HFFc6 (cell line): ENCODE measurements around the gene FGF22. TPM values are rescaled to one million over a fixed set of nuclear protein-coding genes. Genes with fewer than 3 reads are reported as not detected.

Experiments used
- DNase-seq: peaks from one replicate; pipeline ENCODE4 v3.0.0-alpha.2; 2018
- H3K27ac Mint-ChIP-seq: 2 replicates; pipeline ENCODE4 v1.8.0; 2020; ENCODE audit warnings: mild to moderate bottlenecking, mixed read lengths
- H3K27me3 Mint-ChIP-seq: 2 replicates; pipeline ENCODE4 v1.8.0; 2021; ENCODE audit warnings: mild to moderate bottlenecking, moderate library complexity, mixed read lengths; ENCODE audit not compliant: insufficient read depth
- H3K36me3 Mint-ChIP-seq: 2 replicates; pipeline ENCODE4 v1.8.0; 2021; ENCODE audit warnings: low read depth, mixed read lengths
- H3K4me1 Mint-ChIP-seq: 2 replicates; pipeline ENCODE4 v1.8.0; 2020; ENCODE audit warnings: low read depth, mixed read lengths
- H3K4me3 Mint-ChIP-seq: 2 replicates; pipeline ENCODE4 v1.8.0; 2020; ENCODE audit warnings: mild to moderate bottlenecking, moderate library complexity, mixed read lengths
- H3K9me3 Mint-ChIP-seq: 2 replicates; pipeline ENCODE4 v1.8.0; 2020; ENCODE audit warnings: mild to moderate bottlenecking, mixed read lengths
- total RNA-seq, 6 experiments: library from RNA; stranded (reverse); fragmentation: NEBNext Ultra II Directional; extraction: Animal tissue kit (Norgen Biotek cat#: 25700); gene quantifications; 2 replicates in 1 of 6; 3 replicates in 5 of 6; pipeline ENCODE4 v1.2.3, GENCODE V29; 2021
- TF ChIP-seq, protein P1 (sequence below): fragments of 200-600 bp; sonication (generic); IDR thresholded peaks from 2 replicates; pipeline ENCODE4 v1.5.0; 2021; ENCODE audit warnings: antibody characterized with exemption, mild to moderate bottlenecking

Gene FGF22
- total RNA-seq, 6 experiments from 2014 or later: 0.17 to 0.18 TPM; not detected in 4

DNA sequence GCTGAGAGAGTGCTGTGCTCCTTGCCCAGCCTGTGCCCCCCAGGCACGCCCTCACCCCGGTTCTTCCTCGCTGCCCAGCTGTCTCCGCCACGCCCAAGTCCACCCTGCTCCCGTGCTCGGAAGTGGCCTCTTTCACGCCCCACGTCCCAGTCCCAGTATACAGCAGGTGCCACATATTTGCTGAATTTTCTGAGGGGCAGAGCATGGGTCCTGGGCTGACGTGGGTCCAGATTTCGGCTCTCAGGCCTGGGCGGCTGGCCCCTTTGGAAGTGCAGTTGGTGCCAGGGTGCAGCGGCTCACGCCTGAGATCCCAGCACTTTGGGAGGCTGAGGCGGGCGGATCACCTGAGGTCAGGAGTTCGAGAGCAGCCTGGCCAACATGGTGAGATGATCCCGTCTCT, 46.6 kb upstream of the FGF22 start:
- H3K27ac Mint-ChIP-seq: no peak overlapping the region
- no peaks in the 10 kb centered on the region for H3K36me3 Mint-ChIP-seq
- DNase-seq: no peak
- no peak overlapping the region for H3K4me3 Mint-ChIP-seq
- peaks cover 12% of the 10 kb centered on the region for H3K27me3 Mint-ChIP-seq
- no peaks in the 10 kb centered on the region for H3K9me3 Mint-ChIP-seq
- H3K4me1 Mint-ChIP-seq: peaks cover 2% of the 10 kb centered on the region; the same call in 1 of the 2 replicates
- TF ChIP-seq, protein P1, sequence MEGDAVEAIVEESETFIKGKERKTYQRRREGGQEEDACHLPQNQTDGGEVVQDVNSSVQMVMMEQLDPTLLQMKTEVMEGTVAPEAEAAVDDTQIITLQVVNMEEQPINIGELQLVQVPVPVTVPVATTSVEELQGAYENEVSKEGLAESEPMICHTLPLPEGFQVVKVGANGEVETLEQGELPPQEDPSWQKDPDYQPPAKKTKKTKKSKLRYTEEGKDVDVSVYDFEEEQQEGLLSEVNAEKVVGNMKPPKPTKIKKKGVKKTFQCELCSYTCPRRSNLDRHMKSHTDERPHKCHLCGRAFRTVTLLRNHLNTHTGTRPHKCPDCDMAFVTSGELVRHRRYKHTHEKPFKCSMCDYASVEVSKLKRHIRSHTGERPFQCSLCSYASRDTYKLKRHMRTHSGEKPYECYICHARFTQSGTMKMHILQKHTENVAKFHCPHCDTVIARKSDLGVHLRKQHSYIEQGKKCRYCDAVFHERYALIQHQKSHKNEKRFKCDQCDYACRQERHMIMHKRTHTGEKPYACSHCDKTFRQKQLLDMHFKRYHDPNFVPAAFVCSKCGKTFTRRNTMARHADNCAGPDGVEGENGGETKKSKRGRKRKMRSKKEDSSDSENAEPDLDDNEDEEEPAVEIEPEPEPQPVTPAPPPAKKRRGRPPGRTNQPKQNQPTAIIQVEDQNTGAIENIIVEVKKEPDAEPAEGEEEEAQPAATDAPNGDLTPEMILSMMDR: no peak

DNA sequence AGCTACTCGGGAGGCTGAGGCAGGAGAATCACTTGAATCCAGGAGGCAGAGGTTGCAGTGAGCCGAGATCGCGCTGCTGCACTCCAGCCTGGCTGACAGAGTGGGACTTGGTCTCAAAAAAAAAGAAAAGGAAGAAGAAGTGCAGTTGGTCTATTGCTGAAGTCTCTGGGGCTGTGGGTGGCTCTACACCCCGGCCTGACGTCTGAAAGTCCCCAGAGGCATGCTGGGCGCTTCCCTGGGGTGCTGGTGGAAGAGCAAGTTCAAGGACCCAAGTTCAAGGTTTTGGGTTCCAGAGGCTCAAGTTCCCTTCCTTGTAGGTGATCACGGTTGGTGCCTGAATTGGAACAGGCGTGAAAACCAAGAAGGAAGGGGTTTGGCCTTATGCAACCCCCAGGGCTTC, 46.2 kb upstream of the FGF22 start:
- Mint-ChIP-seq H3K36me3 (no peaks in the 10 kb centered on the region), H3K9me3 (no peaks in the 10 kb centered on the region), H3K4me3 (no peak overlapping the region), H3K27ac (no peak overlapping the region), H3K27me3 (peaks cover 12% of the 10 kb centered on the region), H3K4me1 (no peaks in the 10 kb centered on the region)
- DNase-seq: no peak
- TF ChIP-seq, protein P1: no peak

DNA sequence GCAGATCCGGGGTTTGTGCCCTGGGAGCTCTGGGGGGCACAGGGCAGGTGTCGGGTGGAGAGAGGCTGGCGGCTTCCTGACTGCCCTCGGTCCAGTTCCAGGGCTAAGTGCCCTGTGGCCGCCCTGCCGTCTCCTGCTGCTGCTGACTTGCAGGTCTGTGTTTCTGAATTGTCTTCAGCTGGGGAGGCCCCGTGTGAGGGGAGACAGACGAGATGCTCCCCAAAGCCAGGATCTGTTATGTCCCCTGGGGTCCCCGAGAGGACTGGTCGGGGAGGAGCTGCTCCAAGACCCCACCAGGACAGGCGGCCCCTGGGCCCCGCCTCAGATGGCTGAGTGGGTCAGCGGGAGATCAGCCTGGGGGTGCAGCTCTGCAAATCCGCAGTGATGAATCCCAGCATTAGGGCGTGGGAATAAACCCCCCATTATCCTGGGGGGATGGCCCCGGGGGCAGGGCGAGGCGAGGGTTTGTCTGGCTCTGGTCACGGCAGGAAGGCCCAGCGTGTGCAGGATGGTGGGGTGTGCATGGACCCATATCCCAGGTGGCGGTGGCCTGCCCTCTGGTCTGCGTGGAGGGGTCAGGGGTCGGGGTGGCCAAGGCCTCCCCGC, 45.3 kb upstream of the FGF22 start:
- no peak overlapping the region for H3K4me3 Mint-ChIP-seq
- no peaks in the 10 kb centered on the region for H3K4me1 Mint-ChIP-seq
- H3K36me3 Mint-ChIP-seq: no peaks in the 10 kb centered on the region
- no peak overlapping the region for H3K27ac Mint-ChIP-seq
- no peak for DNase-seq
- no peaks in the 10 kb centered on the region for H3K9me3 Mint-ChIP-seq
- TF ChIP-seq, protein P1: no peak
- peaks cover 11% of the 10 kb centered on the region for H3K27me3 Mint-ChIP-seq

DNA sequence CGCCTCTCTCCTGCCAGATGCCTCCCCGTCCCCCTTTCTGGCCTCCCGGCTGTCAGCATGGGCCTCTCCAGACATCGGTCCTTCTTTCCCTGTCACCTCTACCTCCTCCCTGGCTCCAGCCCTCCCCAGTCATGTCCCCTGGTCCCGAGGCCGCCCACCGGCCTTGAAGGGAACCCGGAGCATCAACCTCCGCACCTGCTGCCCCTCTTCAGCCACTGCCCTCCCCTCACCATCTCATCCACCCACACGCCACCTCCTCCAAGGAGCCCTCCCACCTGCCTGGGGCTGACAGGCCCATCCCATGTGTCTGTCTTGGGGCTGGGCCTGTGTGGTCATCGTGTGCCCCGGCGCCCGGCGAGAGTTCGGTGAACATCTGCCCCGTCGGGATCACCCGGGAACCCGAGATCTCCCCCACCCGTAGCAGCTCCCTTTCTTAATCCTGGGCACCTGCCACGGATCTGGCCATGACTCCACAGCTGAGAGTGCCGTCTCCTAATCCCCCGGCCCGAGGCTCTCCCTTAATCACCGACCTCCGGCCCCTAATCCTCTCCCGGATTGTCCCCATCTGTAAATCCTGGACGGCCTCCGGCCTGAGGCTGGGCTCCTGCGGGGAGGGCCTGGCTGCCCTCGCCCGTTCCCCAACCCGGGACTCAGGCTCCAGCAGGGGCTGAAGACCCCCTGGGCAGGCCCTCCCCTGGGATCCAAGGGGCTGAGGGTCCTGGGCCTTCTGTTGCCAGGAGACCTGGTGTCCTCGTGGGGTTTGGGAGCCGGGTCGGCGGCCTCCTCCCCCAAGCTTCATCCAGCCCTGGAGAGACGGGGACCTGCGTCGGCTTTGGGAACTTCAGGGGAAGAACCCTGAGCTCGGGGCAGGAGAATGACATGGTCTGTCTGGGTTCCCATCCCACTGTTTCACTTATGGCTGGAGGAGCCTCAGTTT, 44.1 kb upstream of the FGF22 start:
- H3K4me3 Mint-ChIP-seq: no peak overlapping the region
- no peaks in the 10 kb centered on the region for H3K36me3 Mint-ChIP-seq
- TF ChIP-seq, protein P1: no peak
- no peaks in the 10 kb centered on the region for H3K9me3 Mint-ChIP-seq
- no peak for DNase-seq
- H3K27ac Mint-ChIP-seq: no peak overlapping the region
- H3K4me1 Mint-ChIP-seq: no peaks in the 10 kb centered on the region
- H3K27me3 Mint-ChIP-seq: peaks cover 15% of the 10 kb centered on the region

DNA sequence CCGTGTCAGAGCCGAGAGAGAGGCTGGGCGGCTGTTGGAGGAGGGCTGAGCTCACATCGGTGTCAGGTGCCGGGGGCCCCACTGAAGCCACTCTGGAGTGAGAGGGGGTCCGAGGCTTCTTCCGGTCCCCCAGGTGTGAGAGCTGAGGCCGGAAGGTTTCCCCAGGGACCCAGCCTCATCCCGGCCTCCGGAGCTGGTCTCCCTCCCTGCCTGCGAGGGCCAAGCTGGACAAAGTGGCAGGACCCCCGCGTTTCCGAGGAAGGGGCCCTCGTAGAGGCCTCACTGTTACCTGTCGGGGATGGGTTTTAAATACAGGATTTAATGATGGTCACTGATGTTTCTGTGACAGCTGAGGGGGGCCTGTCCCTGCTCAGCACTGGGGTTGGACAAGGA, 43.4 kb upstream of the FGF22 start:
- TF ChIP-seq, protein P1: no peak
- Mint-ChIP-seq H3K9me3 (no peaks in the 10 kb centered on the region), H3K4me1 (no peaks in the 10 kb centered on the region), H3K4me3 (no peak overlapping the region), H3K27me3 (peaks cover 17% of the 10 kb centered on the region), H3K36me3 (no peaks in the 10 kb centered on the region; the same call in 1 of the 2 replicates), H3K27ac (no peak overlapping the region)
- DNase-seq: no peak
